Spleen (tissue), 11 donors: ENCODE results near the gene JSRP1. TPM values are rescaled to one million over a fixed set of nuclear protein-coding genes. Genes with fewer than 3 reads are reported as not detected.
A peak's percentile ranks its signal among the peaks of the same experiment; 100 is the strongest.

Experiments used
- DNase-seq: peaks from one replicate; pipeline ENCODE4 v3.0.0-alpha.2; 2020
- H3K27ac ChIP-seq, 8 donors: fragments of 200-600 bp; sonication (generic) in 7 of 8; 1 replicate in 4 of 8; 2 replicates in 4 of 8; pipeline versions ENCODE4 v1.5.0 to v1.8.0; 2016 to 2021; ENCODE audit warnings: inconsistent platforms in 4 of 8, mild to moderate bottlenecking in 4 of 8, moderate library complexity in 1 of 8
- H3K27me3 ChIP-seq, 7 donors: fragments of 200-600 bp; sonication (generic) in 6 of 7; replicated peaks in 1 of 7; 1 replicate in 4 of 7; 2 replicates in 3 of 7; pipeline versions ENCODE4 v1.5.0 to v1.8.0; 2016 to 2021; ENCODE audit warnings: inconsistent platforms in 3 of 7, mild to moderate bottlenecking in 1 of 7
- H3K36me3 ChIP-seq, 6 donors: fragments of 200-600 bp; sonication (generic) in 5 of 6; 1 replicate in 4 of 6; 2 replicates in 2 of 6; pipeline versions ENCODE4 v1.5.0 to v1.8.0; 2016 to 2021; ENCODE audit warnings: inconsistent platforms in 2 of 6
- H3K4me1 ChIP-seq, 6 donors: fragments of 200-600 bp; sonication (generic) in 5 of 6; 1 replicate in 3 of 6; 2 replicates in 3 of 6; pipeline versions ENCODE4 v1.5.0 to v1.8.0; 2016 to 2021; ENCODE audit warnings: inconsistent platforms in 3 of 6
- H3K4me3 ChIP-seq, 8 donors: fragments of 200-600 bp; sonication (generic) in 7 of 8; 1 replicate in 4 of 8; 2 replicates in 4 of 8; pipeline versions ENCODE4 v1.5.0 to v1.8.0; 2016 to 2021; ENCODE audit warnings: inconsistent platforms in 4 of 8, mild to moderate bottlenecking in 4 of 8, moderate library complexity in 2 of 8
- H3K9me3 ChIP-seq, 8 donors: fragments of 200-600 bp; sonication (generic) in 7 of 8; 1 replicate in 4 of 8; 2 replicates in 4 of 8; pipeline versions ENCODE4 v1.5.0 to v1.8.0; 2016 to 2021; ENCODE audit warnings: inconsistent platforms in 4 of 8
- CTCF ChIP-seq, 11 experiments: fragments of 200-600 bp in 7 of 11; fragments of 450-650 bp in 4 of 11; sonication (generic) in 4 of 11; IDR thresholded peaks in 8 of 11; conservative IDR thresholded peaks in 3 of 11; 1 replicate in 7 of 11; 2 replicates in 4 of 11; pipeline versions ENCODE4 v1.4.0 to v1.8.0; 2016 to 2021; ENCODE audit warnings: antibody characterized with exemption in 11 of 11, inconsistent platforms in 4 of 11, mild to moderate bottlenecking in 1 of 11
- POLR2A ChIP-seq, 3 donors: fragments of 450-650 bp; IDR thresholded peaks; one replicate each; pipeline ENCODE4 v1.5.1; 2017; ENCODE audit warnings: antibody characterized with exemption in 3 of 3, mild to moderate bottlenecking in 1 of 3
- POLR2AphosphoS5 ChIP-seq, 3 donors: sonication (generic); formaldehyde crosslinking; IDR thresholded peaks; one replicate each; pipeline ENCODE4 v1.5.1; 2017; ENCODE audit warnings: antibody characterized with exemption in 3 of 3
- whole genome bisulfite sequencing, 5 donors: extraction: QIAGEN DNeasy Blood & Tissue Kit in 3 of 5; methylation state at CpG; one replicate each; pipeline versions ENCODE4 v1.1.5 to v1.1.7; 2013 to 2018; 5-methylcytosine and 5-hydroxymethylcytosine counted together
- intact Hi-C: fragments of 100-400 bp; cut with DNase I; formaldehyde crosslinking; loops from one replicate; pipeline ENCODE4 v1.15.0; 2023; ENCODE audit warnings: low total_unique reads
- polyA plus RNA-seq, 3 donors: library from polyadenylated mRNA; stranded (reverse); fragments of 200-250 nt; gene quantifications; one replicate each; pipeline ENCODE4 v1.2.1, GENCODE V29; 2013
- total RNA-seq, 7 donors: library from RNA; depleted of rRNA in 3 of 7; stranded (reverse); fragments of >200 nt in 3 of 7; fragmentation: NEBNext Ultra II Directional in 4 of 7; extraction: Animal tissue kit (Norgen Biotek cat#: 25700) in 4 of 7; gene quantifications; one replicate each; pipeline versions ENCODE4 v1.1.0 to v1.2.1, GENCODE V29; 2016 to 2021
- donor health status: healthy with polysubstance abuse.
- donor health status: DM: no; HTN: no; CAD: no; lungs with moderate emphysema.
- donor health status: DM: no; HTN: no; CAD: no.
- donor health status: Bipolar disorder and iron deficiency.
- donor health status: healthy.
- donor health status: DM: no; HTN: no; CAD: no.
- donor health status: DM: yes; HTN: yes; CAD: no.

The JSRP1 gene
- total and polyA plus RNA-seq, 10 donors = 1.2 to 4.8 (median 3.1) TPM

GRCh38 chr19:2231621-2232221 lies 24.5 kb downstream of the JSRP1 start:
- no peaks in the 10 kb centered on the region for H3K27me3 ChIP-seq
- H3K4me1 ChIP-seq = peaks cover 9 to 65% (median 27%) of the 10 kb centered on the region in 6 donors
- DNase-seq = no peak
- no peak for TF ChIP-seq POLR2A (IDR thresholded peaks at IDR 0.05)
- TF ChIP-seq POLR2AphosphoS5 (IDR thresholded peaks at IDR 0.05) = peak; percentile 17 to 68 (median 30)
- H3K4me3 ChIP-seq = no peak overlapping the region
- H3K27ac ChIP-seq = peak overlapping the region in 5 of 8 donors; percentile 4 to 51 (median 21)
- intact Hi-C loops = loop anchor here (10.0 kb wide), 1 partner anchor 67 kb away; the partner anchor contains the start of gene DOT1L
- no peaks in the 10 kb centered on the region for H3K9me3 ChIP-seq
- 83 to 87% (median 85%) methylated on average over 12 to 21 of the region's 21 CpGs for WGBS, 5 donors
- peaks cover 0 to 78% (median 63%) of the 10 kb centered on the region in 6 donors for H3K36me3 ChIP-seq

- H3K27me3 ChIP-seq = no peaks in the 10 kb centered on the region
- peaks cover 9 to 65% (median 27%) of the 10 kb centered on the region in 6 donors for H3K4me1 ChIP-seq
- intact Hi-C loops = loop anchor here (10.0 kb wide), 1 partner anchor 66 kb away; the partner anchor contains the start of gene DOT1L
- H3K27ac ChIP-seq = peak overlapping the region in 4 of 8 donors; percentile 11 to 51 (median 22)
- H3K9me3 ChIP-seq = no peaks in the 10 kb centered on the region
- H3K36me3 ChIP-seq = peaks cover 0 to 86% (median 70%) of the 10 kb centered on the region in 6 donors
- 64 to 90% (median 78%) methylated on average over 6 to 12 of the region's 12 CpGs for WGBS, 5 donors
- TF ChIP-seq POLR2AphosphoS5 (IDR thresholded peaks at IDR 0.05) (peak; percentile 3 to 53 (median 28)), CTCF (IDR thresholded peaks at IDR 0.05 in 8 of 11, conservative IDR thresholded peaks at IDR 0.05 in 3 of 11) (no peak), POLR2A (IDR thresholded peaks at IDR 0.05) (no peak)
- DNase-seq = no peak
- H3K4me3 ChIP-seq = no peak overlapping the region
Measured at GRCh38 chr19:2230807-2231533, 25.2 kb downstream of the JSRP1 start.

GRCh38 chr19:2230033-2230531 lies 26.1 kb downstream of the JSRP1 start:
- H3K36me3 ChIP-seq = peaks cover 0 to 94% (median 78%) of the 10 kb centered on the region in 6 donors
- H3K4me3 ChIP-seq = no peak overlapping the region
- no peak overlapping the region for H3K27ac ChIP-seq
- 93 to 95% (median 95%) methylated on average over 43 of the region's 43 CpGs for WGBS, 5 donors
- H3K27me3 ChIP-seq = no peaks in the 10 kb centered on the region
- peaks cover 5 to 65% (median 22%) of the 10 kb centered on the region in 6 donors for H3K4me1 ChIP-seq
- H3K9me3 ChIP-seq = no peaks in the 10 kb centered on the region
- peak in 2 of 3 donors; percentile 37 to 58 for TF ChIP-seq POLR2AphosphoS5 (IDR thresholded peaks at IDR 0.05)
- TF ChIP-seq POLR2A (IDR thresholded peaks at IDR 0.05) = no peak
- no peak for TF ChIP-seq CTCF (IDR thresholded peaks at IDR 0.05 in 8 of 11, conservative IDR thresholded peaks at IDR 0.05 in 3 of 11)
- intact Hi-C loops = loop anchor here (10.0 kb wide), 1 partner anchor 65 kb away; the partner anchor contains the start of gene DOT1L
- no peak for DNase-seq

- H3K4me3 ChIP-seq = no peak overlapping the region
- intact Hi-C loops = loop anchor here (10.0 kb wide), 1 partner anchor 65 kb away; the partner anchor contains the start of gene DOT1L
- 91 to 94% (median 92%) methylated on average over 32 to 45 of the region's 45 CpGs for WGBS, 5 donors
- TF ChIP-seq POLR2AphosphoS5 (IDR thresholded peaks at IDR 0.05) (peak in 2 of 3 donors; percentile 4 to 55), CTCF (IDR thresholded peaks at IDR 0.05 in 8 of 11, conservative IDR thresholded peaks at IDR 0.05 in 3 of 11) (no peak), POLR2A (IDR thresholded peaks at IDR 0.05) (no peak)
- peaks cover 0 to 65% (median 17%) of the 10 kb centered on the region in 6 donors for H3K4me1 ChIP-seq
- no peaks in the 10 kb centered on the region for H3K27me3 ChIP-seq
- DNase-seq = no peak
- H3K27ac ChIP-seq = peak overlapping the region in 1 of 8 donors; percentile 70
- peaks cover 0 to 100% (median 81%) of the 10 kb centered on the region in 6 donors for H3K36me3 ChIP-seq
- H3K9me3 ChIP-seq = no peaks in the 10 kb centered on the region
Measured at GRCh38 chr19:2229103-2230032, 26.8 kb downstream of the JSRP1 start.
